ENCODE measurements around the gene FAM83D. TPM values are rescaled to one million over a fixed set of nuclear protein-coding genes. Genes with fewer than 3 reads are reported as not detected.

Gene FAM83D
- total and polyA plus RNA-seq, 11 donors: 0.11 to 4.7 (median 0.66) TPM; not detected in 1

DNA sequence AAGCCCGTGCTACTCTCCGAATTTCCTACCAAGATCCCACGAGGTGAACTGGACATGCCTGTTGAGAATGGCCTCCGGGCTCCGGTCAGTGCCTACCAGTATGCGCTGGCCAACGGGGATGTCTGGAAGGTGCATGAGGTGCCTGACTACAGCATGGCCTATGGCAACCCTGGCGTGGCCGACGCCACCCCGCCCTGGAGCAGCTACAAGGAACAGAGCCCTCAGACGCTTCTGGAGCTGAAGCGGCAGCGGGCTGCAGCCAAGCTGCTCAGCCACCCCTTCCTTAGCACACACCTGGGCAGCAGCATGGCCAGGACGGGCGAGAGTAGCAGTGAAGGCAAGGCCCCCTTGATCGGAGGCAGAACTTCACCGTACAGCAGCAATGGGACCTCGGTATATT lies 8.0 kb upstream of the FAM83D start:
- WGBS, 4 donors: 93 to 96% (median 95%) methylated on average over 11 to 19 of the region's 19 CpGs
- ATAC-seq (peak in 2 of 4 donors; percentile 21 to 33), DNase-seq (no peak)
- intact Hi-C loops (cut with DNase I): no loop called here
- no peaks in the 10 kb centered on the region for H3K4me1 ChIP-seq
- no peak for TF ChIP-seq POLR2A (IDR thresholded peaks at IDR 0.05)
- TF ChIP-seq, protein P1, sequence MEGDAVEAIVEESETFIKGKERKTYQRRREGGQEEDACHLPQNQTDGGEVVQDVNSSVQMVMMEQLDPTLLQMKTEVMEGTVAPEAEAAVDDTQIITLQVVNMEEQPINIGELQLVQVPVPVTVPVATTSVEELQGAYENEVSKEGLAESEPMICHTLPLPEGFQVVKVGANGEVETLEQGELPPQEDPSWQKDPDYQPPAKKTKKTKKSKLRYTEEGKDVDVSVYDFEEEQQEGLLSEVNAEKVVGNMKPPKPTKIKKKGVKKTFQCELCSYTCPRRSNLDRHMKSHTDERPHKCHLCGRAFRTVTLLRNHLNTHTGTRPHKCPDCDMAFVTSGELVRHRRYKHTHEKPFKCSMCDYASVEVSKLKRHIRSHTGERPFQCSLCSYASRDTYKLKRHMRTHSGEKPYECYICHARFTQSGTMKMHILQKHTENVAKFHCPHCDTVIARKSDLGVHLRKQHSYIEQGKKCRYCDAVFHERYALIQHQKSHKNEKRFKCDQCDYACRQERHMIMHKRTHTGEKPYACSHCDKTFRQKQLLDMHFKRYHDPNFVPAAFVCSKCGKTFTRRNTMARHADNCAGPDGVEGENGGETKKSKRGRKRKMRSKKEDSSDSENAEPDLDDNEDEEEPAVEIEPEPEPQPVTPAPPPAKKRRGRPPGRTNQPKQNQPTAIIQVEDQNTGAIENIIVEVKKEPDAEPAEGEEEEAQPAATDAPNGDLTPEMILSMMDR (IDR thresholded peaks at IDR 0.05): no peak
- H3K36me3 ChIP-seq: peaks cover 0 to 46% (median 22%) of the 10 kb centered on the region in 9 donors
- H3K27ac ChIP-seq: no peak overlapping the region
- H3K9me3 ChIP-seq: no peaks in the 10 kb centered on the region
- H3K4me3 ChIP-seq: no peak overlapping the region
- no peaks in the 10 kb centered on the region for H3K27me3 ChIP-seq

DNA sequence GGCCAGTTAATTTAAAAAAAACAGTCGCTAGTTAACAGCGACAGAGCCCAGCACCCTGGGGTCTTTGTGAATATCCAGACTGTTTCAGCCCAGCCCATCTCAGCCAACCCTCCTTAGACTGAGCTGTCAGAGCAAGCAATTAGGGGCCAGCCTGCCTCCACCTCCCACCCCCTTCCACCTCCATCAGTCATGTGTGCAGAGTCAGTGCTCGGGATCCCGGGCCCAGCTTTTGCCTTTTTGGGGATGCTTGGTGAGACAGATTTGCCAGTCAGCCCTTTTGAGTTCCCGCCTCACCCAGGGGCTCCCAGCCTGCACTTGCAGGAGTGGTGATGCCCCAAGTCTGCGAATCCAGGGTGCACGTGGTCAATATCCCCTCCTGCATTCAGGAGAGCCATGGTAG lies 6.5 kb upstream of the FAM83D start:
- DNase-seq (no peak), ATAC-seq (no peak)
- no peak overlapping the region for H3K4me3 ChIP-seq
- no peaks in the 10 kb centered on the region for H3K9me3 ChIP-seq
- H3K27me3 ChIP-seq: no peaks in the 10 kb centered on the region
- H3K27ac ChIP-seq: no peak overlapping the region
- 66 to 78% (median 75%) methylated on average over 2 to 7 of the region's 7 CpGs for WGBS, 4 donors
- H3K4me1 ChIP-seq: no peaks in the 10 kb centered on the region
- H3K36me3 ChIP-seq: peaks cover 0 to 38% (median 19%) of the 10 kb centered on the region in 9 donors
- intact Hi-C loops (cut with DNase I): no loop called here
- TF ChIP-seq POLR2A (IDR thresholded peaks at IDR 0.05): no peak
- TF ChIP-seq, protein P1 (IDR thresholded peaks at IDR 0.05): no peak

DNA sequence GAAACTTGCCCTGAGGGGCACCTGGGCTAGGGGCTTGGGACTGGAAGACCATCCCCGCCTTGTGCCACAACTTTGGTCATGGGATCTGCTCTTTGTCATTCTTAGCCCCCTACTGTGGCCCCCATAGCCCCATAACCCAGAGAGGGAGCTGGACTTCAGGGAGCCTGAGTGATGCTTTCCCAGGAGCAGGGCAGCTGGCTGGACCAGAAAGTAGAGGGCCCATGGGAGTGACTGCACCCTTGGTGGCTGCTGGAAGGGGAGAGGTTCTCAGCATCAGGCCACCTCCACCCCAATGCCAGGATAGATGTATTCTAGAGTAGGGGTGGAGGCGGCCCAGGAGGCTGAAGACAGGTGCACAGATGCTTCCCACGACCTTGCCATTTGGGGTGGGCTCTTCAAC lies 5.8 kb upstream of the FAM83D start:
- intact Hi-C loops (cut with DNase I): no loop called here
- Histone ChIP-seq H3K27ac (no peak overlapping the region), H3K36me3 (peaks cover 0 to 38% (median 18%) of the 10 kb centered on the region in 9 donors), H3K4me3 (no peak overlapping the region), H3K4me1 (no peaks in the 10 kb centered on the region), H3K27me3 (no peaks in the 10 kb centered on the region), H3K9me3 (no peaks in the 10 kb centered on the region)
- ATAC-seq (no peak), DNase-seq (no peak)
- no peak for TF ChIP-seq POLR2A (IDR thresholded peaks at IDR 0.05)
- TF ChIP-seq, protein P1 (IDR thresholded peaks at IDR 0.05): no peak
- 69 to 87% (median 82%) methylated on average over 2 to 3 of the region's 3 CpGs for WGBS, 4 donors

DNA sequence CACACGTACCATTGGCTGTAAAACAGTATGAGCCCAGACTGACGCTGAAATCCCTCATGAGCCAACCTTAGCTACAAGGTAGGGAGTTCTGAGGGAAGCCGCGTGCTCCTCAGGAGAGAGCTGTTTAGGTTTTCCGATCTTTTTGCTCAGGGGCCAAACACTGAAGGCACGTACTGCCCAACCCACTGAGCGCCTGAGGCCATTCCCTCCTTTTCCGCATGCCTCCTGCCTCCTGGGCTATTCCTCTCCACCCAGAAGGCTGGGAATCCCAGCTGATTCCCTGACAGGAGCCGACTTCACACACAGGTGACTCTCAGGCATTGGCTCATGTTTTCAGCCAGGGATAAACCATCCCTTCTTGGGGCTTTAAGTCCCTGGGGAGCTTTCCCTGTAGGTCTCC lies 5.4 kb upstream of the FAM83D start:
- H3K9me3 ChIP-seq: no peaks in the 10 kb centered on the region
- no peak overlapping the region for H3K27ac ChIP-seq
- intact Hi-C loops (cut with DNase I): no loop called here
- ATAC-seq (no peak), DNase-seq (no peak)
- peaks cover 0 to 38% (median 15%) of the 10 kb centered on the region in 9 donors for H3K36me3 ChIP-seq
- 83 to 88% (median 86%) methylated on average over 9 of the region's 9 CpGs for WGBS, 4 donors
- H3K4me3 ChIP-seq: no peak overlapping the region
- no peaks in the 10 kb centered on the region for H3K27me3 ChIP-seq
- no peak for TF ChIP-seq POLR2A (IDR thresholded peaks at IDR 0.05)
- TF ChIP-seq, protein P1 (IDR thresholded peaks at IDR 0.05): no peak
- H3K4me1 ChIP-seq: peaks cover 0 to 2% (median 0%) of the 10 kb centered on the region in 12 donors

Data from heart left ventricle (tissue), 16 donors.